Neural progenitor cell (in vitro differentiated cells): ENCODE results near the gene SRXN1.

Source experiments
- CTCF ChIP-seq: fragments of 200-600 bp; sonication (generic); IDR thresholded peaks from 2 replicates; pipeline ENCODE4 v1.5.1; 2017; ENCODE audit warnings: antibody characterized with exemption, mild to moderate bottlenecking
- EZH2 ChIP-seq: fragments of 200-600 bp; sonication (generic); IDR thresholded peaks from 2 replicates; pipeline ENCODE4 v1.6.1; 2017; ENCODE audit warnings: antibody characterized with exemption, mild to moderate bottlenecking, moderate library complexity
- EZH2phosphoT487 ChIP-seq: fragments of 200-600 bp; sonication (generic); IDR thresholded peaks from 2 replicates; pipeline ENCODE4 v1.6.1; 2017; ENCODE audit warnings: antibody characterized with exemption

- TF ChIP-seq CTCF, result no peak
- no peak for TF ChIP-seq EZH2
- no peak for TF ChIP-seq EZH2phosphoT487
These were observed 11.6 kb upstream of the SRXN1 start for GRCh38 chr20:664576-664975.
